Common myeloid progenitor, CD34-positive (primary cell): ENCODE results near the gene CASKIN1.

Experiments used
- CTCF ChIA-PET: fragments of 350-600 bp; sonication (Branson Sonifier 250); formaldehyde crosslinking; loops from one replicate; lab custom pipeline; 2021; ENCODE audit warnings: antibody characterized with exemption; lab: Charles Lee
- POLR2A ChIA-PET: fragments of 350-600 bp; sonication (Branson Sonifier 250); formaldehyde crosslinking; loops from one replicate; lab custom pipeline; 2021; ENCODE audit warnings: antibody characterized with exemption; lab: Charles Lee
- DNase-seq, 3 donors: peaks; one replicate each; pipeline versions ENCODE4 v3.0.0 to v3.0.0-alpha.2; 2013
- H3K27ac ChIP-seq, 2 experiments: 1 replicate in 1 of 2; 2 replicates in 1 of 2; pipeline ENCODE4 v1.7.0; 2013; ENCODE audit warnings: inconsistent platforms in 2 of 2, low read length in 2 of 2, mild to moderate bottlenecking in 2 of 2, low read depth in 1 of 2, moderate library complexity in 1 of 2; ENCODE audit not compliant: severe bottlenecking in 2 of 2, insufficient read depth in 1 of 2, poor library complexity in 1 of 2
- H3K27me3 ChIP-seq, 5 experiments: replicated peaks in 2 of 5; 1 replicate in 3 of 5; 2 replicates in 2 of 5; pipeline versions ENCODE4 v1.6.1 to v1.7.0; 2013; ENCODE audit warnings: low read length in 4 of 5, mild to moderate bottlenecking in 2 of 5, moderate library complexity in 2 of 5, inconsistent platforms in 1 of 5; ENCODE audit not compliant: insufficient read depth in 5 of 5, control insufficient read depth in 4 of 5
- H3K36me3 ChIP-seq, 4 experiments: 1 replicate in 2 of 4; 2 replicates in 2 of 4; pipeline versions ENCODE4 v1.6.1 to v1.7.0; 2013; ENCODE audit warnings: low read length in 3 of 4, control low read depth in 1 of 4, mild to moderate bottlenecking in 1 of 4; ENCODE audit not compliant: control insufficient read depth in 4 of 4, insufficient read depth in 4 of 4
- H3K4me1 ChIP-seq, 4 experiments: 1 replicate in 3 of 4; 2 replicates in 1 of 4; pipeline versions ENCODE4 v1.6.1 to v1.7.1; 2013; ENCODE audit warnings: low read length in 3 of 4, mild to moderate bottlenecking in 3 of 4, control low read depth in 1 of 4, inconsistent platforms in 1 of 4, moderate library complexity in 1 of 4; ENCODE audit not compliant: control insufficient read depth in 4 of 4, insufficient read depth in 4 of 4; ENCODE audit errors: control extremely low read depth in 1 of 4
- H3K4me3 ChIP-seq, 7 experiments: 1 replicate in 4 of 7; 2 replicates in 3 of 7; pipeline versions ENCODE4 v1.5.1 to v1.7.0; 2013; ENCODE audit warnings: mild to moderate bottlenecking in 7 of 7, low read length in 6 of 7, moderate library complexity in 6 of 7, inconsistent platforms in 2 of 7, low read depth in 2 of 7, control low read depth in 1 of 7; ENCODE audit not compliant: insufficient read depth in 4 of 7, control insufficient read depth in 1 of 7; ENCODE audit errors: extremely low read depth in 1 of 7
- H3K9me3 ChIP-seq, 5 experiments: 1 replicate in 4 of 5; 2 replicates in 1 of 5; pipeline versions ENCODE4 v1.6.1 to v1.7.1; 2013; ENCODE audit warnings: low read length in 4 of 5, mild to moderate bottlenecking in 2 of 5, inconsistent platforms in 1 of 5, low read depth in 1 of 5, moderate library complexity in 1 of 5; ENCODE audit not compliant: control insufficient read depth in 4 of 5, insufficient read depth in 2 of 5; ENCODE audit errors: control extremely low read depth in 1 of 5
- WGBS: methylation state at CpG from one replicate; pipeline ENCODE4 v1.1.5; 2013; ENCODE audit not compliant: insufficient coverage; 5-methylcytosine and 5-hydroxymethylcytosine counted together

The CASKIN1 gene

GRCh38 chr16:2190659-2191445, 5.6 kb downstream of the CASKIN1 start:
- Histone ChIP-seq H3K4me1 (peaks cover 0 to 11% (median 9%) of the 10 kb centered on the region in 4 experiments), H3K36me3 (no peaks in the 10 kb centered on the region), H3K4me3 (no peak overlapping the region), H3K27me3 (peaks cover 0 to 27% (median 16%) of the 10 kb centered on the region in 5 experiments), H3K27ac (no peak overlapping the region), H3K9me3 (no peaks in the 10 kb centered on the region)
- WGBS = 95% methylated on average over 21 of the region's 25 CpGs
- POLR2A ChIA-PET = no interaction called here
- CTCF ChIA-PET = interaction anchor here (0.8 kb wide), 1 partner anchor 13 kb away, joined by 3 read pairs; no protein-coding TSS in a partner anchor
- DNase-seq = no peak

DNA sequence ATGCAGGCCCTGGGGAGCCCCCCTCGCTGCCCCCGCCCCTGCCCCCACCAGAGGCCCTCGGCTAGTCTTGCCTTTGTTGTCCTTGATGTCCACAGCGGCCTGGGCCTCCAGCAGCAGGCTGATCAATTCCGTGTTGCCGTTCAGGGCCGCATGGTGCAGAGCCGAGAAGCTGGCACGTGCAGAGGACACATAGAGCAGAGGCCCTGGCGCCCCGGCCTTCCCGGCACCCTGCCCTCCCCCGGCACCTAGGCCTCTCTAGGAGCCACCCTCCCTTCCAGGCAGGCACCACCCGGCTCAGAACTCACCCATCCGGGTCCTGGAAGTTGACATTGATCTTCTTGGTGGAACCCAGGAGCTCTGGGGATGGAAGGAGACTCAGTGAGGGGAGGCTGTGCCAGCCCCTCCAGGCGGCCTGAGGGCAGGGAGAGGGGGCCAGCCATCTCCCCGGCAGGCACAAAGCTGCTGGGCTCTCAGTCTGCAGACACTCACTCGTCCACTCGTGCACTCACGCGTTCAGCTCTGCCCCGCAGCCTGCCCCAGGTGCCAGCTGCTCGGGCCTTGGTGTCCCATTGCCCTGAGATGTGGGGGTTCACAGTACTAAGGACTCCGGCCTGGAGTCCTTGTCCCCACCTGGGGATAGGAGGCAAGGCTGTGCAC, 6.3 kb downstream of the CASKIN1 start:
- CTCF ChIA-PET = no interaction called here
- H3K27me3 ChIP-seq = peaks cover 0 to 20% (median 11%) of the 10 kb centered on the region in 5 experiments
- H3K27ac ChIP-seq = no peak overlapping the region
- H3K36me3 ChIP-seq = no peaks in the 10 kb centered on the region
- no peaks in the 10 kb centered on the region for H3K9me3 ChIP-seq
- H3K4me1 ChIP-seq = peaks cover 0 to 4% (median 2%) of the 10 kb centered on the region in 4 experiments
- H3K4me3 ChIP-seq = no peak overlapping the region
- WGBS = 97% methylated on average over 17 of the region's 24 CpGs
- POLR2A ChIA-PET = no interaction called here
- DNase-seq = no peak

DNA sequence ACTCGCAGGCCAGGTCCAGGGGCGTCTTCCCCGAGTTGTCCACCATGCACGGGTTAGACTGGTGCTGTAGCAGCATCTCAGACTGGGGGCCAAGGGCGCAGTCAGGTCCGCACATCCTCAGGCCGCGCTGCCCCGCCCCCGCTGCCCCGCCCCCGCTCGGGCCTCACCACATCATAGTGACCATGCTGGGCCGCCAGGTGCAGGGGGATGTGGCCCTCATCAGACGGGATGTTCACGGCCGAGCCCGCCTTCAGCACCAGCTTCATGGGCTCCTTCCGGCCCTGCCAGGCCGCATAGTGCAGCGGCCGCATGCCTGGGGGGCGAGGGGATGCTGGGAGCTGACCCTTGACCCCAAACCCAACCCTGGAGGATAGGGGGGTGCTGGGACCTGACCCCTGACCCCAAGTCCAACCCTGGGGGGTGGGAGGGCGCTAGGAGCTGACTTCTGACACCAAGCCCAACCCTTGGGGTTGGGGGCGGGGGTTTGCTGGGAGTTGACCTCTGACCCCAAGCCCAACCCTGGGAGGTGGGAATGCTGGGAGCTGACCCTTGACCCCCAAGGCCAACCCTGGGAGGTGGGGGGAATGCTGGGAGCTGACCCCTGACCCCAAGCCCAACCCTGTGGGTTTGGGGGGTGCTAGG, 7.0 kb downstream of the CASKIN1 start:
- 98% methylated on average over 20 of the region's 25 CpGs for WGBS
- Histone ChIP-seq H3K4me1 (no peaks in the 10 kb centered on the region), H3K4me3 (no peak overlapping the region), H3K27me3 (peaks cover 0 to 12% (median 3%) of the 10 kb centered on the region in 5 experiments), H3K9me3 (no peaks in the 10 kb centered on the region), H3K27ac (no peak overlapping the region), H3K36me3 (no peaks in the 10 kb centered on the region)
- ChIA-PET POLR2A (no interaction called here), CTCF (no interaction called here)
- no peak for DNase-seq

- no peaks in the 10 kb centered on the region for H3K36me3 ChIP-seq
- no peaks in the 10 kb centered on the region for H3K4me1 ChIP-seq
- DNase-seq = no peak
- POLR2A ChIA-PET = interaction anchor here (0.6 to 0.7 kb wide), 2 partner anchors 24 to 142 kb away, joined by 5 read pairs; no protein-coding TSS in a partner anchor
- H3K27me3 ChIP-seq = peaks cover 0 to 3% (median 0%) of the 10 kb centered on the region in 5 experiments
- no peak overlapping the region for H3K4me3 ChIP-seq
- H3K9me3 ChIP-seq = no peaks in the 10 kb centered on the region
- no peak overlapping the region for H3K27ac ChIP-seq
- CTCF ChIA-PET = interaction anchor here (1.4 kb wide), 1 partner anchor 63 kb away, joined by 4 read pairs; the partner anchor contains the start of gene ECI1
- 100% methylated on average over 4 of the region's 8 CpGs for WGBS
These were observed 8.0 kb downstream of the CASKIN1 start for GRCh38 chr16:2188395-2188794.

- DNase-seq = no peak
These were observed 9.2 kb downstream of the CASKIN1 start for GRCh38 chr16:2187212-2187611.

GRCh38 chr16:2186505-2186904, 9.9 kb downstream of the CASKIN1 start:
- Histone ChIP-seq H3K4me1 (no peaks in the 10 kb centered on the region), H3K9me3 (no peaks in the 10 kb centered on the region), H3K36me3 (no peaks in the 10 kb centered on the region), H3K4me3 (no peak overlapping the region), H3K27me3 (no peaks in the 10 kb centered on the region), H3K27ac (no peak overlapping the region)
- ChIA-PET CTCF (interaction anchor here (1.9 kb wide), 1 partner anchor 8 kb away, joined by 5 read pairs; no protein-coding TSS in a partner anchor), POLR2A (no interaction called here)
- DNase-seq = no peak
- 98% methylated on average over 18 of the region's 20 CpGs for WGBS

More at GRCh38 chr16:2187212-2187611, 9.2 kb downstream of the CASKIN1 start:
- Histone ChIP-seq H3K4me3 (no peak overlapping the region), H3K36me3 (no peaks in the 10 kb centered on the region), H3K27me3 (no peaks in the 10 kb centered on the region), H3K27ac (no peak overlapping the region), H3K9me3 (no peaks in the 10 kb centered on the region), H3K4me1 (no peaks in the 10 kb centered on the region)
- WGBS = 88% methylated on average over 16 of the region's 17 CpGs
- ChIA-PET POLR2A (no interaction called here), CTCF (interaction anchor here (1.4 kb wide), 1 partner anchor 65 kb away, joined by 4 read pairs; the partner anchor contains the start of gene ECI1)
